22Rv1 (cell line): ENCODE measurements around the gene SLCO2B1.

Experiments used
- CTCF ChIP-seq: fragments of 450-650 bp; IDR thresholded peaks from 2 replicates; pipeline ENCODE4 v1.5.1; 2017; ENCODE audit warnings: mild to moderate bottlenecking
- ZFX ChIP-seq: fragments of 450-650 bp; IDR thresholded peaks from 2 replicates; pipeline ENCODE4 v1.6.1; 2017; ENCODE audit warnings: antibody characterized with exemption, borderline replicate concordance

- TF ChIP-seq CTCF, result no peak
- no peak for TF ChIP-seq ZFX
Observed at GRCh38 chr11:75135021-75135650, 15.8 kb upstream of the SLCO2B1 start.
